GM19397 (cell line): Measurements from ENCODE around the gene CCNL2.
A peak's percentile ranks its signal among the peaks of the same experiment; 100 is the strongest.
"Not testable (repeated sequence)": the region's sequence is repeated elsewhere in the genome, so short reads cannot be mapped to it uniquely, and the experiment has no call there.

Experiments
- ATAC-seq: cut with Tn5 transposase; IDR thresholded peaks from one replicate; pipeline ENCODE4 v1.9.1; 2021; ENCODE audit warnings: mild to moderate bottlenecking, moderate library complexity; ENCODE audit not compliant: unreplicated experiment

Gene CCNL2

GRCh38 chr1:1399187-1399871 is at the start of gene CCNL2:
Gene CCNL2, minus strand, starts transcription at chr1:1399335. Its CDS starts 29 bp downstream, at chr1:1399306.
- peak; percentile 89 for ATAC-seq

DNA sequence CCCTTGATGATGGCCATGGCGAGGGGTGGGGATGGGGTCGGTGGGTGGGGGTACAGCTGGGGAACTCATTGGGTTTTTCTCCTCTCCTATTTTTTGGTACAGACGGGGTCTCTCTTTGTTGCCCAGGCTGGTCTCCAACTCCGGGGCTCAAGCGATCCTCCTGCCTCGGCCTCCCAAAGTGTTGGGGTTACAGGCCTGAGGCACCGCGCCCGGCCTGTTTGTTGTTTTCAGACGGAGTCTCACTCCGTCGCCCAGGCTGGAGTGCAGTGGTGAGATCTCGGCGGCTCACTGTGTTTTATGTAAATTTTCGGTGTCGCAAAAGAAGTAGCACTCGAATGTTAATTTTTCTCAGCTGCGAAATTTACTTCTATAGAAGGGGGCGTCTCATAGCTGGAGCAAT is 47.5 kb upstream of the CCNL2 start:
- ATAC-seq = not testable (repeated sequence)

DNA sequence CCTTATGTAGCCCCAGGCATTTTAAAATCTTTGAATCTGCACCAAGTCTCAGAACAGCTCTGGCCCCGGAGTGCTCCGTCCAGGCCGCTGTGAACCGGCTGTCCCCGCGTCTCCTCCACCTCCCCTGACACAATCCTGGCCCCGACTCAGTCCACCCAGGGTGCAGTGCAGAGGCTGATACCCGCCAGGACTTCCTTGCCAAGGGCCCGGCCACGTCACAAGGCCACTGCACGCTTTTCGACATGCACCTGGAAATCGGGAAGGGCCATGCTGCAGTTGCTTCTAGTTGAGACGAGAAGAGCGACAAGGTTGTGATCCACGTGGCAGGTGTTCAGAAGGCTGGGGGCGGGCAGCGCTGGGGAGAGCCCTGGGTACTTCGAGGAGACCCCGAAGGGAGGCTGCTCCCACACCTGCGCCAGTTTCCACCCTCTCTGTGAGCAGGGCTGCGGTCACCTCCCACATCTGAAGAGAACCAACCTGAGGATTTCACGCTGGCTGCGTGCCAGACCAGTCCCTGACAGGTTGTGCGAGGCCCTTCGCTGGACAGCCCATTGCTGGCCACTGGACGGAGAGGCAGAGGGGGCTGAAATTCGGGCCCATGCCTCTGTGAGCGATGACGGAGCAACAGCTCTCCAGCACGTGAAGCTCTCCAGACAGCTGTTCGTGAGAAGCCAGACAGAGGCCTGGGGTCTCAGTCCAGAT is 43.1 kb upstream of the CCNL2 start:
- no peak for ATAC-seq

DNA sequence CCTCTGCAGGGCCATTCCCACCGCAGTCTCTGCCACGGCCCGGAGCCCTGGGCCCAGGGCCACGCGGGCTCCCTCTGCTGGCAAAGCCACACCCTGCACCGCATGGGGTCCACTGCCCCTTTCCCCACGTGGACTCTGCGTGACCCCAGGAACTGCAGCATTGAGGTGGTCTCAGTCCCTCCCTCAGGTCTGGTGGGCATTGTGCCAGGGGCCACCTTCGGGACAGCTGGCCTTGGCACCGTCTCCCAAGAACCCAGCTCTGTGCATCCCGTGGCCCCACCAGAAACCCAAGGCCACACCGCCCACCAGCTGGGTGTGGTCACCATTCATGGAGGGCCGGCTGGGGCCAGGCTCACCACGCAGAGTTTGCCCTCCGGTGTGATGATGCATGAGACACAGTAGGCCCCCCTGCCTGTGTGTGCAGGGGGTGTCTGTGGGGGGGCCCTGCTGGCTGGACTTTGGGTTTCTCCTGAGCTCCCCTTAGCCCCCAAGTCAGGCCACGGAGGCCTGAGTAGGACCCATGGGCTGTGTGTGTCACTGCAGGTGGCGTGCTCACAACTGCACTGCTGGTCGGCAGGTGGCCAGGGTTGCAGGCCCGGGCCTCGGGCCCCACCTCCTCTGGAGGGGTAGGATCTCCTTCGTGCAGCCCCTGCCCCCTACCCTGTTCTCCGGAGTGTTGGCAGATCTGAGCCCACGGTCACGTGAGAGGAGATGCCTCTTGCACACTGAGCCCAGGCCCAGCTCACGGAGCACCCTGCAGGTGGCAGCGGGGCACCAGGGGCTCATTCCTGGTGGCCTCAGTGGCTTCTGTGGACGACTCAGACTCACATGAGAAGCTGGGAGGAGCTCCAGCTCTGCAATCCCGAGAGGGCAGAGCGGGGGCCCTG is 42.1 kb upstream of the CCNL2 start:
- ATAC-seq = no peak

- no peak for ATAC-seq
These were observed 41.3 kb upstream of the CCNL2 start for GRCh38 chr1:1440262-1441001.

- ATAC-seq = no peak
These were observed 40.6 kb upstream of the CCNL2 start for GRCh38 chr1:1439546-1440261.

DNA sequence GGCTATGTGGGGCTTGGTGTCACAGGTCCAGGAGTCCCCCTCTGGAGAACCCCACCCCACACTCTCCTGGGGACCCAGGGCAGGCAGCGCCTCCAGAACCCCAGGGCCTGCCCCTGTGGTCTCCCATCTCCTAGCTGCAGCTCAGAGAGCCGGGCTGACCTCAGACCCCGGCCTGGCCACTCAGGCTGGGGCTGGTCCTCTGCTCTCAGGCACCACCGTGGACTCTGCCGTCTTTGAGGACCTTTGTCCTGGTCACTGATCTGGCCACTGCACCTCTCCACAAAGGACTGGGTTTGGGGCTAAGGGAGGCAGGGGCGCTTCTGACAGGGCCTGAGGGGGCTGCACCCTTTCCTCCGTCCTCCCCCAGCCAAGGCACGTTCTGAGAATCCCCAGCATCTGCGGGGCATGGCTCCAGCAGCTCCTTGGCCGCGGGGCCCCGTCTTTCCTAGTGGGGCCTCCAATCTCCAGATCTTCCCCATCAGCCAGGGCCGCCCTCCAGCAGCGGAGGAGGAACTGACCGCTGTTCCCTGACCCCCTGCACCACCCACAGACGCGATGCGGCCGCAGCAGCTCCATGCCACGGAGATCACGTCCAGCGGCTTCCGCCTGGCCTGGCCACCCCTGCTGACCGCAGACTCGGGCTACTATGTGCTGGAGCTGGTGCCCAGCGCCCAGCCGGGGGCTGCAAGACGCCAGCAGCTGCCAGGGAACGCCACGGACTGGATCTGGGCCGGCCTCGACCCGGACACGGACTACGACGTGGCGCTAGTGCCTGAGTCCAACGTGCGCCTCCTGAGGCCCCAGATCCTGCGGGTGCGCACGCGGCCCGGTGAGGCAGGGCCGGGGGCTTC is 39.6 kb upstream of the CCNL2 start:
- no peak for ATAC-seq

- no peak for ATAC-seq
These were observed 38.8 kb upstream of the CCNL2 start for GRCh38 chr1:1437904-1438376.

DNA sequence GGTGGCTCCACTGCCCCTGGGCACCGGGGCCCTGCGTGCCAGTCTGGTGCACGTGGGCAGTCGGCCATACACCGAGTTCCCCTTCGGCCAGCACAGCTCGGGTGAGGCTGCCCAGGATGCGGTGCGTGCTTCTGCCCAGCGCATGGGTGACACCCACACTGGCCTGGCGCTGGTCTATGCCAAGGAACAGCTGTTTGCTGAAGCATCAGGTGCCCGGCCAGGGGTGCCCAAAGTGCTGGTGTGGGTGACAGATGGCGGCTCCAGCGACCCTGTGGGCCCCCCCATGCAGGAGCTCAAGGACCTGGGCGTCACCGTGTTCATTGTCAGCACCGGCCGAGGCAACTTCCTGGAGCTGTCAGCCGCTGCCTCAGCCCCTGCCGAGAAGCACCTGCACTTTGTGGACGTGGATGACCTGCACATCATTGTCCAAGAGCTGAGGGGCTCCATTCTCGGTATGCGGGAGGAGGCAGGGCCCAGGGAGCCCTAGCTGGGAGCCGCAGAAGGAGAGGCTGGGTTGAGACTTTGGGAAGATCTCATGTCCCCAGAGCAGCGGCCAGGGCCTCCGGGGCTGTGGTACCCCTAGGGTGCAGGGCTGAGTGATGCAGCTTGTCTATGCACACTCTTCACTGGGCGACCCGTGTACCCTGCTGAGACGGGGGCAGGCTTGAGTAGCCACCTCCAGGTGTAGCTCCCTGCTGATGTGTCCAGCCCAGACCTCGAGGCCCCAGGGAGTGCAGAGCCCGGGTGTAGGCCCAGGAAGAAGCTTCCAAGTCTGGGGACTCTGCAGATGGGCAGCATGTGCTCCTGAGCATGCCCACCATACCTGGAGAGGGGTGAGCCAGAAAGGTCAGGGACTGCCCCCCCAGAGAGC is 38.1 kb upstream of the CCNL2 start:
- ATAC-seq = no peak

GRCh38 chr1:1436630-1437032 is 37.5 kb upstream of the CCNL2 start:
- ATAC-seq = no peak

- peak; percentile 3 for ATAC-seq
These were observed 36.9 kb upstream of the CCNL2 start for GRCh38 chr1:1435911-1436629.

- peak; percentile 39 for ATAC-seq
These were observed 36.2 kb upstream of the CCNL2 start, which contains the start of gene VWA1 for GRCh38 chr1:1435106-1435903. Gene VWA1, plus strand, starts transcription at chr1:1435690. Its CDS starts 59 bp downstream, at chr1:1435749.

GRCh38 chr1:1434824-1435105 is 35.6 kb upstream of the CCNL2 start:
- ATAC-seq = no peak

DNA sequence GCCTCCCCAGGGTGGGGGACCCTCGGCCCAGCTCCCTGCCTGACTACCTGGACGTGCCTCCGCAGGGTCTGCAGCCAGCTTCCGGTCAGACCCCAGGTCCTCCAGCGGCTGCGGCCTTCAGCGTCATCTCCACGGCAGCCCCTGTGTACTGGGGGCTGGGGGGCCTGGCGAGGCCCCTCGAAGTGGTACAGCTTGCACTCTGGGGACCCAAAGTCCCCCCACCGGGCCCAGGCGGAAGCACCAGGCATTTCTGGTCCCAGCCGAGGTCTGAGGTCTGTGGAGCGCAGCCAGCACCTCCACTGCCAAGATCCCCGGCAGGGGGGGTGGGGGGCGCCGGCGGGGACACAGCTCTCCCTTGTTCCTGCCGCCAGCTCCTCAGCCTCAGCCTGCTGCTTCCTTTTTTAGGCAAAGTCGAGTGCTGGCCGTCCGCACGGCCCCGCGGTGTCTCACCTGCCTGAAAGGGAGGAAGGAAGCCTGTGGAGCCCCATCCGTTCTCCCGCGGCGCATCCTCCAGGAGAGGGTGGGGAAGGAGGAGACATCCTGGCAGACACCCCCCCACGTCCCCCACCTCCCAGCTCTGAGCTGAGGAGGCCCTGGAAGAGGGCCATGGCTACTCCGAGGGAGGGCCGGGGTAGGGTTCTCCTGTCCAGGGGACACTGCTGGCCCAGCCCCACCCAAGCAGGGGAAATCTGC is 35.1 kb upstream of the CCNL2 start:
- ATAC-seq = no peak

DNA sequence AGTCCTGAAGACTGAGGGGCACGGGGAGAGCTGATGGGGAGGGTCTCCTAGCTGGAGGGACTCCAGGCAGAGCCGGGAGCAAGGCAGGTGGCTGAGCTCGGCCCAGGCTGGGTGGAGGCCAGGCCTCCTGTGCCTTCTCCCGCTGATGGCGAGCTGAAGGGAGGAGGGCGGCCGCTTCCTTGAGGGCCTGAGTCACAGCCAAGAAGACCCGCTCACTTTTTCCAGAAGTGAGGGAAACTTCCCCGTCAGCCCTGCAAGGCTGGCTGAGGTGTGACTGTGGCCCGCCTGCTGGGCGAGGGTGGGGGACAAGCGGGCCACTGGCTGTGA is 34.6 kb upstream of the CCNL2 start:
- no peak for ATAC-seq
